Gastrocnemius medialis (tissue), 4 donors: ENCODE data around the gene BCR. TPM values are rescaled to one million over a fixed set of nuclear protein-coding genes. Genes with fewer than 3 reads are reported as not detected.

Source experiments
- ATAC-seq, 2 donors: fragments of 150-250 bp; one replicate each; pipeline ENCODE4 v1.9.1; 2016
- DNase-seq, 2 donors: peaks; one replicate each; pipeline ENCODE4 v3.0.0-alpha.2; 2019
- H3K27ac ChIP-seq, 4 donors: fragments of 200-600 bp; sonication (generic); 1 replicate in 1 of 4; 2 replicates in 3 of 4; pipeline ENCODE4 v1.5.1; 2016 to 2018; ENCODE audit warnings: mild to moderate bottlenecking in 2 of 4, moderate library complexity in 1 of 4
- H3K27me3 ChIP-seq, 3 donors: fragments of 200-600 bp; sonication (generic) in 2 of 3; 1 replicate in 1 of 3; 2 replicates in 2 of 3; pipeline versions ENCODE4 v1.5.1 to v1.6.0; 2016 to 2019; ENCODE audit warnings: mild to moderate bottlenecking in 1 of 3, moderate library complexity in 1 of 3
- H3K36me3 ChIP-seq, 2 donors: fragments of 200-600 bp; sonication (generic) in 1 of 2; one replicate each; pipeline ENCODE4 v1.5.1; 2017 to 2018
- H3K4me1 ChIP-seq, 2 donors: fragments of 200-600 bp; sonication (generic) in 1 of 2; one replicate each; pipeline ENCODE4 v1.5.1; 2016 to 2017; ENCODE audit warnings: mild to moderate bottlenecking in 2 of 2
- H3K4me3 ChIP-seq, 4 donors: fragments of 200-600 bp; sonication (generic) in 3 of 4; 1 replicate in 1 of 4; 2 replicates in 3 of 4; pipeline ENCODE4 v1.5.1; 2016 to 2019; ENCODE audit warnings: mild to moderate bottlenecking in 2 of 4
- H3K9me3 ChIP-seq, 3 donors: fragments of 200-600 bp; sonication (generic) in 2 of 3; 1 replicate in 1 of 3; 2 replicates in 2 of 3; pipeline ENCODE4 v1.5.1; 2016 to 2019
- CTCF ChIP-seq, 5 experiments: fragments of 450-650 bp in 3 of 5; fragments of 200-600 bp in 2 of 5; sonication (generic) in 2 of 5; IDR thresholded peaks in 4 of 5; conservative IDR thresholded peaks in 1 of 5; 1 replicate in 4 of 5; 2 replicates in 1 of 5; pipeline ENCODE4 v1.5.1; 2016 to 2019; ENCODE audit warnings: antibody characterized with exemption in 5 of 5, mild to moderate bottlenecking in 3 of 5, moderate library complexity in 3 of 5
- POLR2A ChIP-seq, 2 donors: fragments of 450-650 bp; IDR thresholded peaks; one replicate each; pipeline ENCODE4 v1.6.1; 2017; ENCODE audit warnings: antibody characterized with exemption in 2 of 2, mild to moderate bottlenecking in 2 of 2, moderate library complexity in 2 of 2
- in situ Hi-C, 4 donors: fragments of 200-750 bp; cut with MboI; loops; one replicate each; pipeline versions ENCODE4 v1.15.0 to v1.8.0; 2017; ENCODE audit warnings: low sequenced_read_pairs in 4 of 4
- intact Hi-C: fragments of 100-400 bp; cut with DNase I; formaldehyde crosslinking; loops from one replicate; pipeline ENCODE4 v1.15.1; 2023; ENCODE audit warnings: low total_unique reads
- total RNA-seq, 4 donors: library from RNA; depleted of rRNA; stranded (reverse); fragments of >200 nt; gene quantifications; one replicate each; pipeline versions ENCODE4 v1.1.0 to v1.2.3, GENCODE V29; 2016

The BCR gene
- total RNA-seq, 4 donors from 2014 or later: 10.3 to 13.0 (median 12.4) TPM

GRCh38 chr22:23175817-23176644, 4.3 kb upstream of the BCR start:
- in situ Hi-C loops (loop anchor here (5.0 to 25.0 kb wide), 4 partner anchors 101 to 211 kb away; no protein-coding TSS in a partner anchor), intact Hi-C loops (loop anchor here (5.0 kb wide), 1 partner anchor 211 kb away; no protein-coding TSS in a partner anchor)
- H3K4me1 ChIP-seq: peaks cover 13 to 16% of the 10 kb centered on the region in 2 donors
- no peak for DNase-seq
- ATAC-seq: no peak
- H3K4me3 ChIP-seq: no peak overlapping the region
- TF ChIP-seq POLR2A (IDR thresholded peaks at IDR 0.05) (no peak), CTCF (IDR thresholded peaks at IDR 0.05 in 4 of 5, conservative IDR thresholded peaks at IDR 0.05 in 1 of 5) (no peak)
- no peak overlapping the region for H3K27ac ChIP-seq
- no peaks in the 10 kb centered on the region for H3K36me3 ChIP-seq
- H3K9me3 ChIP-seq: no peaks in the 10 kb centered on the region
- H3K27me3 ChIP-seq: no peaks in the 10 kb centered on the region

GRCh38 chr22:23176645-23177027, 3.7 kb upstream of the BCR start:
- Histone ChIP-seq H3K9me3 (no peaks in the 10 kb centered on the region), H3K36me3 (no peaks in the 10 kb centered on the region), H3K4me1 (peaks cover 13 to 20% of the 10 kb centered on the region in 2 donors), H3K27me3 (no peaks in the 10 kb centered on the region), H3K27ac (no peak overlapping the region), H3K4me3 (no peak overlapping the region)
- ATAC-seq (no peak), DNase-seq (no peak)
- TF ChIP-seq POLR2A (IDR thresholded peaks at IDR 0.05): no peak
- TF ChIP-seq CTCF (IDR thresholded peaks at IDR 0.05 in 4 of 5, conservative IDR thresholded peaks at IDR 0.05 in 1 of 5): no peak
- in situ Hi-C loops: loop anchor here (5.0 to 25.0 kb wide), 4 partner anchors 101 to 211 kb away; no protein-coding TSS in a partner anchor
- intact Hi-C loops: loop anchor here (5.0 kb wide), 1 partner anchor 211 kb away; no protein-coding TSS in a partner anchor

GRCh38 chr22:23177197-23177596, 3.1 kb upstream of the BCR start:
- H3K4me3 ChIP-seq: no peak overlapping the region
- H3K9me3 ChIP-seq: no peaks in the 10 kb centered on the region
- no peaks in the 10 kb centered on the region for H3K27me3 ChIP-seq
- peaks cover 17 to 26% of the 10 kb centered on the region in 2 donors for H3K4me1 ChIP-seq
- DNase-seq (no peak), ATAC-seq (no peak)
- TF ChIP-seq POLR2A (IDR thresholded peaks at IDR 0.05) (no peak), CTCF (IDR thresholded peaks at IDR 0.05 in 4 of 5, conservative IDR thresholded peaks at IDR 0.05 in 1 of 5) (no peak)
- intact Hi-C loops (loop anchor here (5.0 kb wide), 1 partner anchor 210 kb away; no protein-coding TSS in a partner anchor), in situ Hi-C loops (loop anchor here (5.0 to 25.0 kb wide), 4 partner anchors 100 to 210 kb away; no protein-coding TSS in a partner anchor)
- no peak overlapping the region for H3K27ac ChIP-seq
- H3K36me3 ChIP-seq: no peaks in the 10 kb centered on the region

GRCh38 chr22:23178512-23179254, 1.6 kb upstream of the BCR start:
- ATAC-seq: peak; percentile 26 to 44
- in situ Hi-C loops: loop anchor here (5.0 to 25.0 kb wide), 4 partner anchors 99 to 209 kb away; no protein-coding TSS in a partner anchor
- H3K9me3 ChIP-seq: no peaks in the 10 kb centered on the region
- TF ChIP-seq CTCF (IDR thresholded peaks at IDR 0.05 in 4 of 5, conservative IDR thresholded peaks at IDR 0.05 in 1 of 5): peak; percentile 88 to 97 (median 94)
- TF ChIP-seq POLR2A (IDR thresholded peaks at IDR 0.05): no peak
- no peak overlapping the region for H3K4me3 ChIP-seq
- peaks cover 30 to 41% of the 10 kb centered on the region in 2 donors for H3K4me1 ChIP-seq
- no peaks in the 10 kb centered on the region for H3K27me3 ChIP-seq
- peak; percentile 18 to 26 for DNase-seq
- intact Hi-C loops: loop anchor here (1.0 to 5.0 kb wide), 2 partner anchors 104 to 209 kb away; no protein-coding TSS in a partner anchor
- H3K36me3 ChIP-seq: no peaks in the 10 kb centered on the region
- peak overlapping the region in 1 of 4 donors; percentile 57 for H3K27ac ChIP-seq
